SK-N-SH (cell line): ENCODE data around the gene INPP5J. TPM values are rescaled to one million over a fixed set of nuclear protein-coding genes. Genes with fewer than 3 reads are reported as not detected.

Experiments used
- CTCF ChIA-PET: fragments of 300-600, 350-600 bp; formaldehyde crosslinking; extraction: SDS; loops from one replicate; lab custom pipeline; 2021; lab: Yijun Ruan, JAX
- POLR2A ChIA-PET: fragments of 350-600 bp; sonication (Branson Sonifier 250); formaldehyde crosslinking; extraction: SDS; loops from one replicate; lab custom pipeline; 2020; ENCODE audit warnings: antibody characterized with exemption, inconsistent platforms; lab: Yijun Ruan, JAX
- DNase-seq: peaks from one replicate; pipeline ENCODE4 v3.0.0; 2012
- H2AFZ ChIP-seq: fragments of 200-600 bp; sonication (generic); 2 replicates; pipeline ENCODE4 v1.8.1; 2016; ENCODE audit warnings: antibody characterized with exemption, mild to moderate bottlenecking, low read depth
- H3F3A ChIP-seq: fragments of 200-600 bp; sonication (generic); replicated peaks from 2 replicates; pipeline ENCODE3; 2016; ENCODE audit warnings: antibody characterized with exemption, mild to moderate bottlenecking; ENCODE audit not compliant: insufficient read depth
- H3K27ac ChIP-seq, 2 experiments: fragments of 200-500 bp in 1 of 2; fragments of 200-600 bp in 1 of 2; sonication (Bioruptor generic) in 1 of 2; sonication (generic), shearing (Covaris generic) in 1 of 2; 2 replicates each; pipeline versions ENCODE4 v1.5.1 to v1.6.1; 2014 to 2016; ENCODE audit warnings: low read depth in 2 of 2, inconsistent platforms in 1 of 2, low read length in 1 of 2, mild to moderate bottlenecking in 1 of 2, mixed read lengths in 1 of 2
- H3K27me3 ChIP-seq: fragments of 200-600 bp; sonication (generic), shearing (Covaris generic); 2 replicates; pipeline ENCODE4 v1.6.1; 2016; ENCODE audit warnings: mixed run types; ENCODE audit not compliant: insufficient read depth
- H3K36me3 ChIP-seq, 2 experiments: fragments of 200-500 bp in 1 of 2; fragments of 200-600 bp in 1 of 2; sonication (Bioruptor generic) in 1 of 2; sonication (generic) in 1 of 2; replicated peaks in 1 of 2; 2 replicates each; pipeline versions ENCODE3 to v1.5.1; 2014 to 2016; ENCODE audit warnings: low read length in 1 of 2, mild to moderate bottlenecking in 1 of 2; ENCODE audit not compliant: insufficient read depth in 2 of 2, control insufficient read depth in 1 of 2
- H3K4me1 ChIP-seq, 2 experiments: fragments of 200-500 bp in 1 of 2; fragments of 200-600 bp in 1 of 2; sonication (Bioruptor generic) in 1 of 2; sonication (generic), shearing (Covaris generic) in 1 of 2; 2 replicates each; pipeline versions ENCODE4 v1.5.1 to v1.6.1; 2014 to 2016; ENCODE audit warnings: low read depth in 1 of 2, low read length in 1 of 2, mixed run types in 1 of 2; ENCODE audit not compliant: insufficient read depth in 2 of 2, control insufficient read depth in 1 of 2
- H3K4me2 ChIP-seq: fragments of 200-600 bp; sonication (generic), shearing (Covaris generic); 2 replicates; pipeline ENCODE4 v1.6.1; 2017; ENCODE audit warnings: mixed run types
- H3K4me3 ChIP-seq, 2 experiments: fragments of 200-500 bp in 1 of 2; fragments of 200-600 bp in 1 of 2; sonication (Bioruptor generic) in 1 of 2; sonication (generic), shearing (Covaris generic) in 1 of 2; 2 replicates each; pipeline versions ENCODE4 v1.5.1 to v1.8.1; 2014 to 2016; ENCODE audit warnings: low read depth in 2 of 2, inconsistent platforms in 1 of 2, low read length in 1 of 2, mild to moderate bottlenecking in 1 of 2, mixed read lengths in 1 of 2, moderate library complexity in 1 of 2
- H3K79me2 ChIP-seq: fragments of 200-600 bp; sonication (generic); 2 replicates; pipeline ENCODE4 v1.8.1; 2017; ENCODE audit warnings: mild to moderate bottlenecking; ENCODE audit not compliant: insufficient read depth
- H3K9ac ChIP-seq: fragments of 200-600 bp; sonication (generic); 2 replicates; pipeline ENCODE4 v1.6.1; 2017; ENCODE audit warnings: mixed run types
- H3K9me2 ChIP-seq: fragments of 200-600 bp; sonication (generic); 2 replicates; pipeline ENCODE4 v1.6.1; 2017; ENCODE audit warnings: mixed run types
- H3K9me3 ChIP-seq: fragments of 200-600 bp; sonication (generic); 2 replicates; pipeline ENCODE4 v1.6.1; 2017; ENCODE audit warnings: mixed run types, mild to moderate bottlenecking, moderate library complexity
- H4K20me1 ChIP-seq: fragments of 200-600 bp; sonication (generic); 2 replicates; pipeline ENCODE4 v1.6.1; 2017; ENCODE audit warnings: mild to moderate bottlenecking, mixed run types; ENCODE audit not compliant: insufficient read depth
- EP300 ChIP-seq, 2 experiments: IDR thresholded peaks; 2 replicates each; pipeline versions ENCODE4 v1.4.0 to v1.6.1; 2012; ENCODE audit warnings: borderline replicate concordance in 1 of 2, low read depth in 1 of 2, low read length in 1 of 2
- FOSL2 ChIP-seq: IDR thresholded peaks from 2 replicates; pipeline ENCODE4 v1.4.0; 2012; ENCODE audit warnings: low read depth, mild to moderate bottlenecking, moderate library complexity, borderline replicate concordance
- GABPA ChIP-seq: IDR thresholded peaks from 2 replicates; pipeline ENCODE4 v1.4.0; 2012; ENCODE audit warnings: low read depth, mild to moderate bottlenecking
- GATA2 ChIP-seq: sonication (generic); formaldehyde crosslinking; IDR thresholded peaks from 2 replicates; pipeline ENCODE4 v1.5.0; 2020; ENCODE audit warnings: mild to moderate bottlenecking, missing genetic modification reagents
- IRF3 ChIP-seq: fragments of 150-350 bp; IDR thresholded peaks from 2 replicates; pipeline ENCODE4 v1.6.1; 2016; ENCODE audit warnings: mild to moderate bottlenecking, low read depth, low read length
- MAX ChIP-seq: IDR thresholded peaks from 2 replicates; pipeline ENCODE4 v1.4.0; 2012; ENCODE audit warnings: low read depth
- NFIC ChIP-seq: IDR thresholded peaks from 2 replicates; pipeline ENCODE4 v1.4.0; 2012; ENCODE audit warnings: borderline replicate concordance
- PBX3 ChIP-seq: IDR thresholded peaks from 2 replicates; pipeline ENCODE4; 2012
- RAD21 ChIP-seq: IDR thresholded peaks from 2 replicates; pipeline ENCODE4 v1.6.1; 2012; ENCODE audit warnings: mild to moderate bottlenecking, low read length
- RFX5 ChIP-seq: IDR thresholded peaks from 2 replicates; pipeline ENCODE4 v1.6.1; 2012; ENCODE audit warnings: mild to moderate bottlenecking, improper control_type of control experiment, low read length
- RXRA ChIP-seq: IDR thresholded peaks from 2 replicates; pipeline ENCODE4 v1.4.0; 2012; ENCODE audit warnings: low read depth, mild to moderate bottlenecking, borderline replicate concordance
- SMC3 ChIP-seq: IDR thresholded peaks from 2 replicates; pipeline ENCODE4 v1.6.1; 2012; ENCODE audit warnings: low read depth, low read length, improper control_type of control experiment
- TAF1 ChIP-seq: IDR thresholded peaks from 2 replicates; pipeline ENCODE4 v1.6.1; 2012; ENCODE audit warnings: low read depth, mild to moderate bottlenecking, low read length, moderate library complexity, borderline replicate concordance
- USF1 ChIP-seq: IDR thresholded peaks from 2 replicates; pipeline ENCODE4 v1.4.0; 2012; ENCODE audit warnings: low read depth, borderline replicate concordance
- ZBTB33 ChIP-seq: IDR thresholded peaks from 2 replicates; pipeline ENCODE4 v1.4.0; 2012; ENCODE audit warnings: low read depth, borderline replicate concordance
- WGBS: methylation state at CpG from one replicate; pipeline ENCODE4 v1.1.6; 2017; ENCODE audit warnings: low lambda C conversion rate; 5-methylcytosine and 5-hydroxymethylcytosine counted together
- polyA plus RNA-seq, 3 experiments: library from polyadenylated mRNA; depleted of rRNA; stranded (reverse); fragments of >200 nt; gene quantifications; 2 replicates each; pipeline ENCODE4 v1.2.3, GENCODE V29; 2012

Gene INPP5J
- polyA plus RNA-seq, 1 of the 3 experiments (the other 2 are of a cell fraction), result 3.2 TPM

GRCh38 chr22:31100762-31101525 is 21.8 kb upstream of the INPP5J start:
- no peak overlapping the region for H3K4me3 ChIP-seq
- DNase-seq, result no peak
- WGBS, result 88% methylated on average over 17 of the region's 18 CpGs
- no peaks in the 10 kb centered on the region for H3K9me3 ChIP-seq
- peaks cover 26% of the 10 kb centered on the region for H3F3A ChIP-seq
- H3K4me1 ChIP-seq, result peaks cover 0 to 2% of the 10 kb centered on the region in 2 experiments; a peak in 1 of 4 replicates
- H3K27me3 ChIP-seq, result no peaks in the 10 kb centered on the region
- H3K9me2 ChIP-seq, result no peaks in the 10 kb centered on the region
- peaks cover under 1% of the 10 kb centered on the region; the same call in 1 of the 2 replicates for H3K79me2 ChIP-seq
- H4K20me1 ChIP-seq, result no peaks in the 10 kb centered on the region
- ChIA-PET POLR2A (no interaction called here), CTCF (interaction anchor here (1.3 to 1.8 kb wide), 2 partner anchors 13 to 16 kb away, joined by 4 to 6 read pairs; no protein-coding TSS in a partner anchor)
- H2AFZ ChIP-seq, result no peak overlapping the region
- H3K4me2 ChIP-seq, result no peak overlapping the region
- H3K9ac ChIP-seq, result no peak overlapping the region
- TF ChIP-seq NFIC, result no peak
- no peak for TF ChIP-seq GATA2 (CRISPR knock-in tag)
- TF ChIP-seq TAF1, result no peak
- TF ChIP-seq IRF3, result no peak
- no peak for TF ChIP-seq USF1
- no peak for TF ChIP-seq FOSL2
- no peak for TF ChIP-seq SMC3
- no peak for TF ChIP-seq PBX3
- TF ChIP-seq MAX, result no peak
- no peak for TF ChIP-seq RXRA
- no peak for TF ChIP-seq ZBTB33
- no peak for TF ChIP-seq GABPA
- TF ChIP-seq RFX5, result no peak
- no peak for TF ChIP-seq RAD21
- no peak for TF ChIP-seq EP300 (IDR thresholded peaks at IDR 0.05; ENCODE audit: borderline replicate concordance in 1 of 2, low read depth in 1 of 2, low read length in 1 of 2)
- peaks cover 4 to 33% of the 10 kb centered on the region in 2 experiments for H3K36me3 ChIP-seq
- H3K27ac ChIP-seq, result peak overlapping the region in 1 of 2 experiments; percentile 71; a peak in 1 of 4 replicates
